HepG2 (cell line): ENCODE measurements around the gene KIRREL2. TPM values are rescaled to one million over a fixed set of nuclear protein-coding genes. Genes with fewer than 3 reads are reported as not detected.

ENCODE experiments used
- ELF4 ChIP-seq: sonication (generic); formaldehyde crosslinking; IDR thresholded peaks from 2 replicates; pipeline ENCODE4 v1.5.0; 2020; ENCODE audit warnings: missing genetic modification reagents, mild to moderate bottlenecking, moderate library complexity, borderline replicate concordance
- SIN3B ChIP-seq: fragments of 150-350 bp; IDR thresholded peaks from 2 replicates; pipeline ENCODE4 v1.6.1; 2014; ENCODE audit warnings: low read length
- SNRNP70 ChIP-seq: fragments of 200-400 bp; formaldehyde crosslinking; IDR thresholded peaks from 2 replicates; pipeline ENCODE4 v1.6.1; 2017; ENCODE audit warnings: mild to moderate bottlenecking, low read depth, low read length, moderate library complexity
- U2AF1 ChIP-seq: fragments of 200-400 bp; formaldehyde crosslinking; optimal IDR thresholded peaks from 2 replicates; pipeline ENCODE3; 2017; ENCODE audit warnings: mild to moderate bottlenecking, low read depth, low read length
- YY1 ChIP-seq: IDR thresholded peaks from 2 replicates; pipeline ENCODE4 v1.6.1; 2011; ENCODE audit warnings: low read length, low read depth, moderate library complexity, mild to moderate bottlenecking; ENCODE audit not compliant: insufficient read depth, insufficient replicate concordance
- ZBTB38 ChIP-seq: sonication (generic); formaldehyde crosslinking; IDR thresholded peaks from 2 replicates; pipeline ENCODE4 v1.5.1; 2020; ENCODE audit warnings: mild to moderate bottlenecking, missing genetic modification reagents
- ZBTB8A ChIP-seq: sonication (generic); formaldehyde crosslinking; IDR thresholded peaks from 2 replicates; pipeline ENCODE4 v1.4.0; 2020; ENCODE audit warnings: mild to moderate bottlenecking, low read depth, missing genetic modification reagents, borderline replicate concordance
- ZFP41 ChIP-seq: sonication (generic); formaldehyde crosslinking; IDR thresholded peaks from 2 replicates; pipeline ENCODE4 v1.4.0; 2020; ENCODE audit warnings: mild to moderate bottlenecking, missing genetic modification reagents, borderline replicate concordance
- ZNF552 ChIP-seq: sonication (generic); formaldehyde crosslinking; IDR thresholded peaks from 2 replicates; pipeline ENCODE4 v1.9.0; 2022; ENCODE audit warnings: missing genetic modification reagents, mild to moderate bottlenecking, borderline replicate concordance
- polyA plus RNA-seq, 8 experiments: library from polyadenylated mRNA; depleted of rRNA in 3 of 8; stranded (reverse) in 7 of 8; unstranded in 1 of 8; fragments of >200 nt; fragmentation: Illumina TruSeq in 4 of 8; extraction: Trizol in 4 of 8; gene quantifications; 2 replicates each; pipeline versions ENCODE4 v1.2.1 to v1.2.3, GENCODE V29; 2011 to 2016; ENCODE audit warnings: low read depth in 4 of 8, missing spikeins in 1 of 8, mixed read lengths in 1 of 8; ENCODE audit not compliant: insufficient read depth in 1 of 8
- total RNA-seq, 5 experiments: library from RNA; depleted of rRNA; stranded (reverse); fragments of >200 nt; fragmentation: Illumina TruSeq; extraction: Trizol; gene quantifications; 2 replicates each; pipeline ENCODE4 v1.2.3, GENCODE V29; 2016; ENCODE audit warnings: low read depth in 1 of 5
- TF ChIP-seq, protein P1 (sequence below): sonication (generic); formaldehyde crosslinking; IDR thresholded peaks from 2 replicates; pipeline ENCODE4 v1.5.0; 2020; ENCODE audit warnings: mild to moderate bottlenecking, missing genetic modification reagents, borderline replicate concordance
- TF ChIP-seq, protein P2 (sequence below): sonication (generic); formaldehyde crosslinking; IDR thresholded peaks from 2 replicates; pipeline ENCODE4 v1.4.0; 2020; ENCODE audit warnings: missing genetic modification reagents, mild to moderate bottlenecking, borderline replicate concordance
- TF ChIP-seq, protein P3 (sequence below): sonication (generic); formaldehyde crosslinking; IDR thresholded peaks from 2 replicates; pipeline ENCODE4 v1.5.0; 2020; ENCODE audit warnings: mild to moderate bottlenecking, low read depth, missing genetic modification reagents, borderline replicate concordance

KIRREL2 gene
- total and polyA plus RNA-seq, 2 of the 13 experiments (the other 11 are each of a cell fraction or from before 2014, with no cell fraction given): 0.18 to 2.4 TPM

DNA sequence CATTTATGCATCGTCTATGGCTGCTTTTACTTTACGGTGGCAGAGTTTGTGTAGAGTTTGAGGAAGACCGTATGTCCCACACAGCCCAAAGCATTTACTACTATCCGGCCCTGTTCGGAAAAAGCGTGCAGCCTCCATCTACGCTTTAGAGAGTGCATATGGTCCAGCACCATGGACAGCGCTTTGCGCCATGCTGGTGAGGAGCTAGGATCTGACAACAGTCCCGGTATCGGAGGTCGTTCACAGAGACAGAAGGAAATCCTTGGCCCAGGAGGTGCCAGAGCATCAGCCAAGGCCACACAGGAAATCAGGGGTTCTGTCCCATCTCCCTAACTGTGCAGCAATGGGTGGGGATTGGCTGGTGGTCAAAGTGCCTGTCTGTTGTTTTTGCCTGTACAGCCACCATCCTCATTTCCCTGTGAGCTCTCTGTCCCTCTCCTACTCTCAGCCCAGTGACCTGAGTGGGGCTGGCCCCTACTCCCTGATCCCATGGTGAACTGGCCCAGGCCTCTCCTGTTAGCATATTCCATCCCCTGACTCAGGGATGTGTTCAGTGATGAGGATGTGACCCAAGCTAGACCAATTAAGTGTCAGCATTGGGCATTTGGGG is 27.9 kb upstream of the KIRREL2 start (continued):
- TF ChIP-seq, protein P1, sequence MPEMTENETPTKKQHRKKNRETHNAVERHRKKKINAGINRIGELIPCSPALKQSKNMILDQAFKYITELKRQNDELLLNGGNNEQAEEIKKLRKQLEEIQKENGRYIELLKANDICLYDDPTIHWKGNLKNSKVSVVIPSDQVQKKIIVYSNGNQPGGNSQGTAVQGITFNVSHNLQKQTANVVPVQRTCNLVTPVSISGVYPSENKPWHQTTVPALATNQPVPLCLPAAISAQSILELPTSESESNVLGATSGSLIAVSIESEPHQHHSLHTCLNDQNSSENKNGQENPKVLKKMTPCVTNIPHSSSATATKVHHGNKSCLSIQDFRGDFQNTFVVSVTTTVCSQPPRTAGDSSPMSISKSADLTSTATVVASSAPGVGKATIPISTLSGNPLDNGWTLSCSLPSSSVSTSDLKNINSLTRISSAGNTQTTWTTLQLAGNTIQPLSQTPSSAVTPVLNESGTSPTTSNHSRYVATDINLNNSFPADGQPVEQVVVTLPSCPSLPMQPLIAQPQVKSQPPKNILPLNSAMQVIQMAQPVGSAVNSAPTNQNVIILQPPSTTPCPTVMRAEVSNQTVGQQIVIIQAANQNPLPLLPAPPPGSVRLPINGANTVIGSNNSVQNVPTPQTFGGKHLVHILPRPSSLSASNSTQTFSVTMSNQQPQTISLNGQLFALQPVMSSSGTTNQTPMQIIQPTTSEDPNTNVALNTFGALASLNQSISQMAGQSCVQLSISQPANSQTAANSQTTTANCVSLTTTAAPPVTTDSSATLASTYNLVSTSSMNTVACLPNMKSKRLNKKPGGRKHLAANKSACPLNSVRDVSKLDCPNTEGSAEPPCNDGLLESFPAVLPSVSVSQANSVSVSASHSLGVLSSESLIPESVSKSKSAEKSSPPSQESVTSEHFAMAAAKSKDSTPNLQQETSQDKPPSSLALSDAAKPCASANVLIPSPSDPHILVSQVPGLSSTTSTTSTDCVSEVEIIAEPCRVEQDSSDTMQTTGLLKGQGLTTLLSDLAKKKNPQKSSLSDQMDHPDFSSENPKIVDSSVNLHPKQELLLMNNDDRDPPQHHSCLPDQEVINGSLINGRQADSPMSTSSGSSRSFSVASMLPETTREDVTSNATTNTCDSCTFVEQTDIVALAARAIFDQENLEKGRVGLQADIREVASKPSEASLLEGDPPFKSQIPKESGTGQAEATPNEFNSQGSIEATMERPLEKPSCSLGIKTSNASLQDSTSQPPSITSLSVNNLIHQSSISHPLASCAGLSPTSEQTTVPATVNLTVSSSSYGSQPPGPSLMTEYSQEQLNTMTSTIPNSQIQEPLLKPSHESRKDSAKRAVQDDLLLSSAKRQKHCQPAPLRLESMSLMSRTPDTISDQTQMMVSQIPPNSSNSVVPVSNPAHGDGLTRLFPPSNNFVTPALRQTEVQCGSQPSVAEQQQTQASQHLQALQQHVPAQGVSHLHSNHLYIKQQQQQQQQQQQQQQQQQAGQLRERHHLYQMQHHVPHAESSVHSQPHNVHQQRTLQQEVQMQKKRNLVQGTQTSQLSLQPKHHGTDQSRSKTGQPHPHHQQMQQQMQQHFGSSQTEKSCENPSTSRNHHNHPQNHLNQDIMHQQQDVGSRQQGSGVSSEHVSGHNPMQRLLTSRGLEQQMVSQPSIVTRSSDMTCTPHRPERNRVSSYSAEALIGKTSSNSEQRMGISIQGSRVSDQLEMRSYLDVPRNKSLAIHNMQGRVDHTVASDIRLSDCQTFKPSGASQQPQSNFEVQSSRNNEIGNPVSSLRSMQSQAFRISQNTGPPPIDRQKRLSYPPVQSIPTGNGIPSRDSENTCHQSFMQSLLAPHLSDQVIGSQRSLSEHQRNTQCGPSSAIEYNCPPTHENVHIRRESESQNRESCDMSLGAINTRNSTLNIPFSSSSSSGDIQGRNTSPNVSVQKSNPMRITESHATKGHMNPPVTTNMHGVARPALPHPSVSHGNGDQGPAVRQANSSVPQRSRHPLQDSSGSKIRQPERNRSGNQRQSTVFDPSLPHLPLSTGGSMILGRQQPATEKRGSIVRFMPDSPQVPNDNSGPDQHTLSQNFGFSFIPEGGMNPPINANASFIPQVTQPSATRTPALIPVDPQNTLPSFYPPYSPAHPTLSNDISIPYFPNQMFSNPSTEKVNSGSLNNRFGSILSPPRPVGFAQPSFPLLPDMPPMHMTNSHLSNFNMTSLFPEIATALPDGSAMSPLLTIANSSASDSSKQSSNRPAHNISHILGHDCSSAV: no peak
- peak; percentile 41; the same call in 1 of the 2 replicates for TF ChIP-seq ZFP41 (CRISPR knock-in tag)
- no peak for TF ChIP-seq U2AF1
- TF ChIP-seq, protein P2, sequence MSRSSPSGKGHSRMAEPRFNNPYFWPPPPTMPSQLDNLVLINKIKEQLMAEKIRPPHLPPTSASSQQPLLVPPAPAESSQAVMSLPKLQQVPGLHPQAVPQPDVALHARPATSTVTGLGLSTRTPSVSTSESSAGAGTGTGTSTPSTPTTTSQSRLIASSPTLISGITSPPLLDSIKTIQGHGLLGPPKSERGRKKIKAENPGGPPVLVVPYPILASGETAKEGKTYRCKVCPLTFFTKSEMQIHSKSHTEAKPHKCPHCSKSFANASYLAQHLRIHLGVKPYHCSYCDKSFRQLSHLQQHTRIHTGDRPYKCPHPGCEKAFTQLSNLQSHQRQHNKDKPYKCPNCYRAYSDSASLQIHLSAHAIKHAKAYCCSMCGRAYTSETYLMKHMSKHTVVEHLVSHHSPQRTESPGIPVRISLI (CRISPR knock-in tag): no peak
- peak; percentile 72 for TF ChIP-seq ZBTB38
- TF ChIP-seq YY1: no peak
- no peak for TF ChIP-seq SIN3B
- TF ChIP-seq ZBTB8A (CRISPR knock-in tag): no peak; the same call in 1 of the 2 replicates
- no peak for TF ChIP-seq SNRNP70
- TF ChIP-seq, protein P3, sequence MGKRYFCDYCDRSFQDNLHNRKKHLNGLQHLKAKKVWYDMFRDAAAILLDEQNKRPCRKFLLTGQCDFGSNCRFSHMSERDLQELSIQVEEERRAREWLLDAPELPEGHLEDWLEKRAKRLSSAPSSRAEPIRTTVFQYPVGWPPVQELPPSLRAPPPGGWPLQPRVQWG (CRISPR knock-in tag): no peak
- TF ChIP-seq ZNF552: 0 out of 2 replicates have a peak, but pooled peaks have one; percentile 33
- no peak for TF ChIP-seq ELF4 (CRISPR knock-in tag)
